H1 (cell line): ENCODE data around the gene UGT1A10. TPM values are rescaled to one million over a fixed set of nuclear protein-coding genes. Genes with fewer than 3 reads are reported as not detected.

ENCODE experiments used
- MAX ChIP-seq: IDR thresholded peaks from 2 replicates; pipeline ENCODE4 v1.6.1; 2012; ENCODE audit warnings: inconsistent platforms
- polyA plus RNA-seq, 7 experiments: library from polyadenylated mRNA; depleted of rRNA in 3 of 7; stranded (reverse) in 5 of 7; unstranded in 2 of 7; fragments of >200 nt in 5 of 7; fragments of 200-250 nt in 2 of 7; gene quantifications; 1 replicate in 5 of 7; 2 replicates in 1 of 7; 4 replicates in 1 of 7; pipeline versions ENCODE4 v1.2.1 to v1.2.3, GENCODE V29; 2011 to 2013; ENCODE audit warnings: missing spikeins in 2 of 7, mixed read lengths in 2 of 7
- total RNA-seq: library from RNA; stranded (reverse); fragmentation: NEBNext Ultra II Directional; extraction: Animal tissue kit (Norgen Biotek cat#: 25700); gene quantifications from 2 replicates; pipeline ENCODE4 v1.2.1, GENCODE V29; 2021

UGT1A10 gene
- total and polyA plus RNA-seq, 2 of the 8 experiments (the other 6 are each of a cell fraction or from before 2014, with no cell fraction given) = not detected

- no peak for TF ChIP-seq MAX
These were observed 175.5 kb downstream of the UGT1A10 start (continued) for GRCh38 chr2:233811732-233812131.
